NCI-H1436 treated with DMSO at 0.1 percent for 48 hours (cell line): ENCODE measurements around the gene SLC6A19.

Source experiments
- DNase-seq: peaks from one replicate; lab custom pipeline; 2025; lab: John Stamatoyannopoulos, UW

SLC6A19 gene

DNA sequence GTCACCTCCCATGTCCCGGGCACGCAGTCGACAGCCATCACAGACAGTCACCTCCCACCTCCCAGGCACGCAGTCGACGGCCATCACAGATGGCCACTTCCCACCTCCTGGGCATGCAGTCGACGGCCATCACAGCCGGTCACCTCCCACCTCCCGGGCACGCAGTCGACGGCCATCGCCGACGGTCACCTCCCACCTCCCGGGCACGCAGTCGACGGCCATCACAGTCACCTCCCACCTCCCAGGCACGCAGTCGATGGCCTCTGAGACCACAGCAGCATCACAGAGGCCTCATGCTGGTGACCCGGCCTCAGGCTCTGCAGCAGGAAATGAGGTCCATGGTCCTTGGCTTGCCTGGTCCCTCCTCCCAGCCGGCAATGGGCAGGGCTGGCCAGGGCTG is 5.5 kb upstream of the SLC6A19 start:
- no peak for DNase-seq

DNA sequence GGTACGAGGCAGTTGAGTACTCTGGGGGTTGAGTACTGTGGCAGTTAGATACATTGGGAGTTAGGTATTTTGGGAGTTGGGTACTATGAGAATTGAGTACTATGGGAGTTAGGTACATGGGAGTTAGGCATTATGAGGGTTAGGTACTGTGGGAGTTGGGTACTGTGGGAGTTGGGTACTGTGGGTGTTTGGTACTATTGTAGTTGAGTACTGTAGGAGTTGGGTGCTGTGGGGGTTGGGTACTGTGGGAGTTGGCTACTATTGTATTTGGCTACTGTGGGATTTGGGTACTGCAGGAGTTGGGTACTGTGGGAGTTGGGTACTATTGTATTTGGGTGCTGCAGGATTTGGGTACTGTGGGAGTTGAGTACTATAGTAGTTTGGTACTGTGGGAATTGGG is 4.8 kb upstream of the SLC6A19 start:
- no peak for DNase-seq

GRCh38 chr5:1197876-1198666 is 3.3 kb upstream of the SLC6A19 start:
- no peak for DNase-seq

DNA sequence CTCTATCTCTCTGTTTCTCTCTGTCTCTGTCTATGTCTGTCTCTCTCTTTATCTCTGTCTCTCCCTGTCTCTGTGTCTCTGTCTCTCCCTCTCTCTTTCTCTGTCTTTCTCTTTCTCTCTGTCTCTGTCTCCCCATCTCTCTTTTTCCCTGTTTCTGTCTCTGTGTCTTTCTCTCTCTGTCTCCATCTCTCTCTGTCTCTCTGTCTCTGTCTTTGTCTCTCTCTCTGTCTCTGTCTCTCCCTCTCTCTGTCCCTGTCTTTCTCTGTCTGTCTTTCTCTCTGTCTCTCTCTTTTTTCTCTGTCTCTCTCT is 2.1 kb upstream of the SLC6A19 start:
- no peak for DNase-seq

DNA sequence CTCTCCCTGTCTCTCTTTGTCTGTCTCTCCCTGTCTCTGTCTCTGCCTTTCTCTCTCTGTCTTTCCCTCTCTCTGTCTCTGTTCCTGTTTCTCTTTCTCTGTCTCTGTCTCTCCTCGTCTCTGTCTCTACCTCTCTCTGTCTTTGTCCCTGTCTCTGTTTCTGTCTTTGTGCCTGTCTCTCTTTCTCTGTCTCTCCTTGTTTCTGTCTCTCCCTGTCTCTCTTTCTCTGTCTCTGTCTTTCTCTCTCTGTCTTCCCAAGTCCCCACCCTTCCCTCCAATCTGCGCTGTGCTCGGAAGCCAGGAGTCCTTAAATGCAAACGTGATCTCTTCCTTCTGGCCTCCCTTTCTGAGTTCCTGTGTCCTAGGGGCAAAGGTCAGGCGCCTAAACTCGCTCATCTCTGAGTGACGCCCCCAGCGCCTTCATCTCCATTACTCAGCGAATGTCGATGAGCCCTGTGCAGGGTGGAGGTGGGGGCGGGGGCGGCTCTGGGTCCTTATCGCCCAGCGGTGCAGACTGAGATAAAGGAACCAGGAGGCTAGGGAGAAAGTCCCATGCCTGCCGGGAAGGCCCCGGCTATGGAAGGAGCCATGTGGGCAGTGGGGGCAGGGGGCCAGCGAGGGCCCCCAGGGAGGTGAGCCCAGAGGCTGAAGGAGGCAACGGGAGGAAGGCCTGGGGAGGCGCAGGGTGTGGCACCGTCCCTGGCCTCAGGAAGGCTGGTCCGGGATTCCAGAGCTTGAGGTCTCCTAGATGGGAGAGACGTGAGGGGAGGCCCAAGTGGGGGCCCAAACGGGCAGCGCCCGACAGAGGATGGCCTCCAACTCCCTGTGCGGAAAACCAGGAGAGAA is 1.5 kb upstream of the SLC6A19 start:
- DNase-seq: no peak

GRCh38 chr5:1200495-1201326 is 684 bp upstream of the SLC6A19 start:
- no peak for DNase-seq

DNA sequence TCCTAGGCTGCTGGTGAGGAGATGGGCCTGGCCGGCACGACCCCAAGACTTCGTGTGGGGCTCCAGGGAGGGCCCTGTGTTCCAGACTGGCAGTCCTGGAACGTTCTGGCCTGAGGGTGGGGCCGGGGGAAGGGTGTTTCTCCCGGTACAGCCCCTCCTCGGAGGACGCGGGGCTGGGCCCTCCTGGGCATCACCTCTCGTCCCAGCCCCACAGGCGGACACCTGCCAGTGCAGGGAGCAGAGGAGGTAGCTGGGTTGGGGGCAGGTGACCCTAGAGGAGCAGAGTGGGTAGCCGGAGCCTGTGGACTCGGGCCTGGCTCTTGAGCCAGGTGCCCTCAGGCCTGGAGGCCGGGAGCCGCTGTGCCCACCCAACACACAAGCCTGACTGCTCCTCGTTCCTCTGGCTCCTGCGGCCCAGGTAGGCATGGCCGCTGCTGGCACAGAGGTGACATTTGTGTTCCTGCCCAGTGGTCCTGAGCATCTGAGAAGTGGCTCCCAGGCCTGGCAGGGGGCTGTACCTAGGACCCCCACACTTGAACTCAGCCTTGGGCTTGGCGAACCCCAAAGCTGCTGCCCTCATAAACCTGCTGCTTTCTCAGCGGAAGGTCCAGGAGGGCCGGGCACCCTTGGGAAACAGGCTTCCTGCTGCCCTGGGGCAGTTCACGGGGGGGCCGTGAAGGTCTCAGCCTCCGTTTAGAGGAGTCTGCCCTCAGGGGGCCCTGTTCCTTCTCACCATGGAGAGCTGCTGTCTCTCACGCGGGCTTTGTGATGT is 817 bp downstream of the SLC6A19 start:
- no peak for DNase-seq

GRCh38 chr5:1202798-1203185 is 1.4 kb downstream of the SLC6A19 start:
- no peak for DNase-seq

GRCh38 chr5:1203311-1203967 is 2.0 kb downstream of the SLC6A19 start:
- DNase-seq: no peak

GRCh38 chr5:1203968-1204692 is 2.7 kb downstream of the SLC6A19 start:
- DNase-seq: no peak

DNA sequence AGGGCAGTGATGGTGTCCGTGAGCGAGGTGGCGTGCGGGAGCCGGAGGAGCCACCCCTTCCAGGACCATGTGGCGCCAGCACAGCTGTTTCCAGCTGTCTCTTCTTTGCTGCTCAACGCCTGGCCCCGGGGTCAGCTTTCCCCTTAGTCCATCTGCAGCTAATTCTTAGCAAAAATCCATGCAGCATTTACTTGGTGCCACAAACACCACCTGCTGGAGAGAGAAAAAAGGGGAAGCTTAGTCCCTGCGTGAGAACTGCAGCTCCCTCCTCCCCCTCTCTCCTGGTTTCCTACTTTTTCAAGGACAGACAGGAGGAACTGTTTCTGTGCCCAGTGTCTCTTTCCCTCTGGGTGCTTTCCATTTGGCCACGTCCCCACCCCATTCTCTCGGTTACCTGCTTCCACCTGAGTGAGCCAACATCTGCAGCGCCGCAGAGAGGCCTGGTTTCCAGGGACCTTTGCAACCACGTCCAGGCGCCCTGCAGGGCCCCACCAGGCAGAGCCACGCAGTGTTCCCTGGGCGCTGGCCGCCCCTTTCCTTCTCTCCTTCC is 3.4 kb downstream of the SLC6A19 start:
- DNase-seq: no peak

GRCh38 chr5:1205255-1206180 is 4.1 kb downstream of the SLC6A19 start:
- no peak for DNase-seq

DNA sequence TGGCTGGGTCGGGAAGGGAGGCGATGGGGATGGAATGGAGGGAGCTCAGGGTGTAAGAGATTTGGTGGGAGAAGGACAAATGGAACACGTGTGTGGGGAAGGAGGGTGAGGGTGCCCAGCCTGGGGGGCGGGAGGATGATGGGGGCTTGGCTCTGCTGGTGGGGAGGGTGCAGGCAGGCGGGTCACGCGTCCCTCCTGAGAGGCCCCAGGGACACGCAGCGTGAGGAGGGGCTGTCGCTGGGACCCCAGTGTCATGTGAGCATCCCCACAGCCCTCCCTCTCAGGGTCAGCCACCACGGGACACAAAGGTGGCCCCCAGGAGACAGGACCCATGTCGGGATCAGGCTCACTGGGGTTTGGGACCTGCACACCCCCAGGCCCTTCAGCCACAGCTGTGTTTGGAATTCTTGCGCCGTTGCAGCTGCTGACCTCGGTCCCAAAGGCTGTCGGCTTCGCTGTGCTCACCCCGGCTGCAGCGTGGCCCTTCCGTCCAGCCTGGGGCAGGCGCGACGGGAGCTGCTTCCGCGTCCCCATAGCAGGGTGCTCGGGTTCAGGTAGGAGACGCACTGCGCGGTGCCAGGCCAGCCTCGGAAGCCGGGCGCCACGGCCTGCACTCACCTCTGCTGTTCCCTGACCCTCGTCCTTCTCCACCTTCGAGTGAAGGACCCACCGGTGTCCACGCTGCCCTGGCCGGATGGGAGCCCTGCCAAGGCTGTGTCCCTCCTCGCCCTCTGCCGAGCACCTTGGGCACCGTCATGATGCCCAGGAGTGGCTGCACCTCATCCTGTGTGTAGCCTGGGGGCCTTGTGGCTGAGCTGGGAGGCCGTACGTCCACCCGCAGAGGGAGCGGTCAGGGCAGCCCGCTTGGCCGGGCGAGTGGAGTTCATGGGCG is 5.4 kb downstream of the SLC6A19 start:
- DNase-seq: no peak

- DNase-seq: no peak
Observed at GRCh38 chr5:1207555-1207954, 6.2 kb downstream of the SLC6A19 start.

DNA sequence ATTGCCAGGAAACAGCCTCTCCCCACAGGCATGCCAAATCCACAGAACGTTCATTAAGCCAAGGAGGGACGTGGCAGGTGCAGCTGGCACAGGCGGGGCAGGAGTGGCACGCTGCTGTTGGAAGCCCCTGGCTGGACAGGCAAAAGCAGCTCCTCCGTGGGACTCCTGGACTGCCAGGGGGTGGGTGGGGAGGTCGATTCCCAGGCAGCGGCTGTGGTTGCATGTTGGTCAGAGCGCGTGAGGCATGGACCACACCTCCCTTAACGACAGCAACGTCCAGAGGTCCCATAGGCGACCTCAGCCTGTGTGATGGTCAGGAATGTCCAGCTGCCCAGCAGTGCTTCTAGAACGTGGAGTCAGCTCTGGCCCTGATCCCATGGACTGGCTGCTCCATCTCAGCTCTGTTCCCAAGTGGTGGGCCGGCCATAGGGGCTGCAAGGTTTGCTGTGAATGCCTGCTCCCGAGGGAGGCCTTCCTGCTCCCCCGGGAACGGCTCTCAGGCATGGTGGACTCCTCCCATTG is 6.9 kb downstream of the SLC6A19 start:
- no peak for DNase-seq

DNA sequence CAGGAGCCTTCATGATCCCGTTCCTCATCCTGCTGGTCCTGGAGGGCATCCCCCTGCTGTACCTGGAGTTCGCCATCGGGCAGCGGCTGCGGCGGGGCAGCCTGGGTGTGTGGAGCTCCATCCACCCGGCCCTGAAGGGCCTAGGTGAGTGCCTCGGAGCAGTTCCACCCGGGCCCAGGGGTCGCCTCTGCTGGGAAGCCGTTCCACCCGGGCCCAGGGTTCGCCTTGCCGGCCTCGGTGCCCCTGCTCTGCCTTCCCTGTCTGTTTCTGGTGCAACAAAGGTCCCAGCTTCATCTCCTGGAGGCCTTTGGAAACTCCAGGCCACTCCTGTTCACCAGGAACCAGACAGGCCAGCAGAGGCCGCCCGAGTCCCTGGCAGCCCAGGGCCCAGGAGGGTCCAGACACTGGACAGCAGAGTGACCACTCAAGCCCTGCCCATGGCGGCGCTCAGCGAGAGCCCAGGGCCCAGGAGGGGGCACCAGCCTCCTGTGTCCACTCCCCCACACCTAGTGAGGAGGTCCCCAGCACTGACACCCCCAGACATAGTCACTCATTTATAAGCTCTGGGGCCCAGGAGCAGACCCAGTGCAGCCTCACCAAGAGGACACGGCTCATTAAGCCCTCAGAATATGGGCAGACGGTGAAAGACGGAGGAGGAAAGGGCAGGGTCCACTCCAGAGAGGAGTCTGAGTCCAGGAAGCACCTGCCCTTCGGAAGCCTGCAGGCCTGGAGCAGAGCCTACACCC is 7.5 kb downstream of the SLC6A19 start:
- DNase-seq: no peak

DNA sequence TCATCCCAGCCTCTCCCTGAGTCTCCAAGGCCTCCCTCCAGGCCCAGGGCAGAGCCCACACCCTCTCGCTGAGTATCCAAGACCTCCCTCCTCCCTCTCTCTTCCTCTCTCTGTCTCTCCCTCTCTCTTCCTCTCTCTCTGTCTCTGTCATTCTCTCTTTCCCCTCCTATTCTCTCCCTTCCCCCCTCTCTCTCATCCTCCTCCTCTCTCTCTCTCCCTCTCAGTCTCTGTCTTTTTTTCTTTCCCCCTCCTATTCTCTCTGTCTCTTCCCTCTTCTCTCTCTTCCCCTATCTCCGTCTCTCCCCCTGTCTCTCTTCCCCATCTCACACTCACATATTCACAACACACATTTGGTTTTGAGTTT is 8.1 kb downstream of the SLC6A19 start:
- no peak for DNase-seq
